Coronary artery (tissue), 2 donors: ENCODE data around the gene SLC18B1.

Source experiments
- DNase-seq: peaks from one replicate; pipeline ENCODE4 v3.0.0-alpha.2; 2017; ENCODE audit warnings: low spot score
- H3K27ac ChIP-seq, 2 donors: fragments of 200-600 bp; sonication (generic); one replicate each; pipeline ENCODE4 v1.5.1; 2016 to 2019
- H3K4me3 ChIP-seq: fragments of 200-600 bp; sonication (generic); 2 replicates; pipeline ENCODE4 v1.5.1; 2016; ENCODE audit warnings: mild to moderate bottlenecking, moderate library complexity
- TF ChIP-seq, protein P1 (sequence below): fragments of 200-600 bp; sonication (generic); IDR thresholded peaks from one replicate; pipeline ENCODE4 v1.5.1; 2019; ENCODE audit warnings: antibody characterized with exemption

The SLC18B1 gene

DNA sequence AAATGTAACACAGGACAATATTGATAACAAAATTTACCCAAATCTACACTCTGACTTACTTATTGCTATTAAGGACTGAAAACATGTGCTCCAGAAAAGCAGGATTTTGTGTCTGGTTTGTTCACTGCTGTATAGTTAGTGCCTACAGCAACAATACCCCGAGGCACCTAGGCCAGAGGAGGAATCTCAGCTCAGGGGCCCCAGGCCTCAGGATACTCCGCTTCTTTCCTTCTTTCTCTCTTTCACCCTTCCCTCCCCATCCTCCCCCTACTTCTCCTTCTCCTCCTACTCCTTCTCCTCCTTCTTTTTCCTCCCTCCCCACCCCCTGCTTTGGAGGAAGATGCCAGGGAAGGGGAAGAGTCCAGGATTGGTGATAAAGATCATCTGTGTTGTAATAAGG is 39.7 kb downstream of the SLC18B1 start:
- Histone ChIP-seq H3K27ac (no peak overlapping the region), H3K4me3 (no peak overlapping the region)
- TF ChIP-seq, protein P1, sequence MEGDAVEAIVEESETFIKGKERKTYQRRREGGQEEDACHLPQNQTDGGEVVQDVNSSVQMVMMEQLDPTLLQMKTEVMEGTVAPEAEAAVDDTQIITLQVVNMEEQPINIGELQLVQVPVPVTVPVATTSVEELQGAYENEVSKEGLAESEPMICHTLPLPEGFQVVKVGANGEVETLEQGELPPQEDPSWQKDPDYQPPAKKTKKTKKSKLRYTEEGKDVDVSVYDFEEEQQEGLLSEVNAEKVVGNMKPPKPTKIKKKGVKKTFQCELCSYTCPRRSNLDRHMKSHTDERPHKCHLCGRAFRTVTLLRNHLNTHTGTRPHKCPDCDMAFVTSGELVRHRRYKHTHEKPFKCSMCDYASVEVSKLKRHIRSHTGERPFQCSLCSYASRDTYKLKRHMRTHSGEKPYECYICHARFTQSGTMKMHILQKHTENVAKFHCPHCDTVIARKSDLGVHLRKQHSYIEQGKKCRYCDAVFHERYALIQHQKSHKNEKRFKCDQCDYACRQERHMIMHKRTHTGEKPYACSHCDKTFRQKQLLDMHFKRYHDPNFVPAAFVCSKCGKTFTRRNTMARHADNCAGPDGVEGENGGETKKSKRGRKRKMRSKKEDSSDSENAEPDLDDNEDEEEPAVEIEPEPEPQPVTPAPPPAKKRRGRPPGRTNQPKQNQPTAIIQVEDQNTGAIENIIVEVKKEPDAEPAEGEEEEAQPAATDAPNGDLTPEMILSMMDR = no peak
- no peak for DNase-seq

DNA sequence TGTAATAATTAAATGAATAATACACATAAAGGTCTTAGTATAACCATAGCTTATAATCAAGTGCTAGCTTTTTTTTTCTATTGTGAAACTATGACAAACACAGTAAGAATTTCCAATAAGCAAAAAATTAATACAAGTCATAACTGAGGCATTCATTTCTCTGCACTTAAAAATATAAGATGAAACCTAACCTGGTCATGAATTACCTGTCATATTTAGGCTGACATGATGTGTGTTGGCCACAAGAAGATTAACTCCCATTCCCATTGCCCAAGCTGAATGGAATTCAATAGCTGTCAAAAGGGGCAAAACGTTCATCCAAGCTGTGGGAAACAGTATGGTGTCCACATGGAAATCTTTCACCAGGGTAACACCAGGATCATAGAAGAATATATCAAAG is 46.2 kb downstream of the SLC18B1 start:
- DNase-seq = no peak
- H3K27ac ChIP-seq = no peak overlapping the region
- H3K4me3 ChIP-seq = no peak overlapping the region
- TF ChIP-seq, protein P1 = no peak

DNA sequence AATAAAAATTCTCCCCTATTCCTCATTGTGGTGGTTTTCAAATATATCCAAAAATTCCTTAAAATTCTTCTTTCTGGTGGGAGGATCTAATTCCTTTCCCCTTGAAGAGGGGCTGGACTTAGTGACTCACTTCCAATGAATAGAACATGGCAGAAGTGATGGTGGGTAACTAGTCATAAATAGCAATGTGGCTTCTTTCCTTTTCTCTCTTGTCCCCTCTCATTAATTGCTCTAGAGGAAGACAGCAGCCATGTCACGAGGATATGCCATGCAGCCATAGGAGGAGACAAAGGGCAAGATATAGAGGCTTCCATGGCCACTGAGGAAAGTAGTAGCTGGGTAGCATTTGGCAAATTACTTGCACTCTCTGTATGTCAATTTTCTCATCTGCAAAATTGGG is 46.6 kb downstream of the SLC18B1 start:
- H3K4me3 ChIP-seq = no peak overlapping the region
- no peak overlapping the region for H3K27ac ChIP-seq
- DNase-seq = no peak
- TF ChIP-seq, protein P1 = no peak

DNA sequence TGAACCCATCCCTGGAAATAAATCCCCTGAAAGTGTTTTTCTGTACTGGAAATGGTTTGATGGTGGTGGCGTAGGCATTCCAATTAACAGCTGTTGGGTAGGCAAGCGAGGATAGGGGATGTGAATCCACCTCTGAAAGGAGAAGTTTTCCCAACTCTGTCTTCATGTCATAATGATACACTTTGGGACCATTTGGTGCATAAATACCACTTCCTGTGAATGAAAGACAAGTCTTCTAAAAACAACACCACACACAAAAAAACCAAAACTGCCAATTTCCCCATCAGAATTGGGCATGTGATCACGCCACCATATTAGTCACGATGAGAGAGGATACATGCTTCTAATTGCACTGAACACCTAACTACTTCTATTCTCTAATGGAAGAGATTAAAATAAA is 47.1 kb downstream of the SLC18B1 start:
- H3K27ac ChIP-seq = no peak overlapping the region
- no peak for DNase-seq
- no peak overlapping the region for H3K4me3 ChIP-seq
- TF ChIP-seq, protein P1 = no peak

DNA sequence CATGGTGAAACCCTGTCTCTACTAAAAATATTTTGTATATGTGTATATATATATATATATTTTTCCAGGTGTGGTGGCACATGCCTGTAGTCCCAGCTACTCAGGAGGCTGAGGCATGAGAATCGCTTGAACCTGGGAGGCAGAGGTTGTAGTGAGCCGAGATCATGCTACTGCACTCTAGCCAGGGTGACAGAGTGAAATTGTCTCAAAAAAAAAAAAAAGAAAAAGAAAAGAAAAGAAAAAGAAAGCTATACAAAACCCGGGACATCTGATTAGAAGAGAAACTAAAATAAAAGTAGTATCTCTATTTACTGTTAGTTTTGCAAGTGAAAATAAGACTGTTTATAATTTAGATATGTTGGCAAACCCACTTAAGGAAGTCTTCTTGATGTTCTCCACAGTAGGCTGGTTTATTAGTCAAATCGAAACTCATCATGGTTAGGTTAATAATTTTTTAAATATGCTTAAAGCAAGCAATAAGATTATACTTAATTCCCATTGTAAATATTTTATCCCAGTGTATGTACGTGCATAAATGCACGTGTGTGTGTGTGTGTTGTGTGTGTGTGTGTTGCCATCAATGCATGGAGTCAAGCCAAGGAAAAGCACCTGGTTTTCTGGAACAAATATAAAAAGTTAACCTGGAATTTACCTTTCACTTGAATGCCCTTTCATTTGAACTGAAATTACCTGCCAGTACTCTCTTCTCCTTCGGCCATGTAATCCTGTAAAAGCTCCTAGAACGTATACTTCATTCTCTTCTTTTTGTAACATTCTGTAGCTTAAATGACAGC is 47.8 kb downstream of the SLC18B1 start:
- TF ChIP-seq, protein P1 = no peak
- DNase-seq = no peak
- Histone ChIP-seq H3K27ac (no peak overlapping the region), H3K4me3 (no peak overlapping the region)

DNA sequence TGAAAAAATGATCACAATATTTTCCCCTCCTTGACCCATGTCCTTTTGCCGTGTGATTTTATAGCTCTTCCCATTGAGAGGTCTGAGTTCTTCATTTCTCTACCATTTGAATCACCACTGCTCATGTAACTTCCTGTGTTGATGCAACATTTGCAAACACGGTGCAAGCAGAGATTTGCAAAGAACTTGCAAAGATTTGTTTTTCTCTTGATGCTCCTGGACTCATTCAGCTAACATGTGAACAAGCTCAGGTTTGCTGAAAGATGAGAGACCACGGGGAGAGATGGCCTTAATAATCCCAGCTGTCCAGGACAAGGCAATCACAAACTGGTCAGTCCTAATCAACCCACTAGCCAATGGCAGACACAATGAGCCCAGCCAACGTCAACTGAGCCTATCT is 49.3 kb downstream of the SLC18B1 start:
- Histone ChIP-seq H3K4me3 (no peak overlapping the region), H3K27ac (peak overlapping the region in 1 of 2 donors; percentile 38)
- no peak for DNase-seq
- TF ChIP-seq, protein P1 = no peak

DNA sequence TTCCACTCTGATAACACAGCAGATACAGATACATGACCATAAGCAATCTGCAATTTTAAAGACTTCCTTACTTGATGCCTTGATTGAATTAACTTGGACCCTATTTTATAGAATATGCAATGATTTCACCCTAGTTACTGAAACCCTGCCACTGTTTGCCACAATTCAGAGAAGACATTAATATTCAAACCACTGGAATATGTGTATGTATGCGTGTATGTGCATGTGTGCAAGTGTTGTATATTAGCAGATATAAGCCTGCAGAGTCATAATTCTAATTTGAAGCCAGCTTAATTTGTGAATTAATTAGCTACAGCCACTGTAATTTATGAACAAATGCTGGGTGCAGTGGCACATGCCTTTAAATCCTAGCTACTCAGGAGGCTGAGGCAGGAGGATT is 50.0 kb downstream of the SLC18B1 start:
- DNase-seq = no peak
- no peak overlapping the region for H3K4me3 ChIP-seq
- no peak overlapping the region for H3K27ac ChIP-seq
- TF ChIP-seq, protein P1 = no peak
